ENCODE measurements around the gene DYNLT3. TPM values are rescaled to one million over a fixed set of nuclear protein-coding genes. Genes with fewer than 3 reads are reported as not detected.

The DYNLT3 gene
- total RNA-seq, 1 donor from 2014 or later = 13.7 TPM

- Mint-ChIP-seq H3K9me3 (peaks cover 1% of the 10 kb centered on the region), H3K36me3 (peaks cover 4% of the 10 kb centered on the region), H3K27me3 (no peaks in the 10 kb centered on the region), H3K4me3 (no peak overlapping the region), H3K4me1 (ENCODE audit: unreplicated experiment) (no peaks in the 10 kb centered on the region), H3K27ac (no peak overlapping the region)
- no peak for DNase-seq (ENCODE audit: extremely low spot score, unreplicated experiment)
- no peak for TF ChIP-seq CTCF (conservative IDR thresholded peaks at IDR 0.05)
Observed at GRCh38 chrX:37844622-37845021, 2.7 kb downstream of the DYNLT3 start.

DNA sequence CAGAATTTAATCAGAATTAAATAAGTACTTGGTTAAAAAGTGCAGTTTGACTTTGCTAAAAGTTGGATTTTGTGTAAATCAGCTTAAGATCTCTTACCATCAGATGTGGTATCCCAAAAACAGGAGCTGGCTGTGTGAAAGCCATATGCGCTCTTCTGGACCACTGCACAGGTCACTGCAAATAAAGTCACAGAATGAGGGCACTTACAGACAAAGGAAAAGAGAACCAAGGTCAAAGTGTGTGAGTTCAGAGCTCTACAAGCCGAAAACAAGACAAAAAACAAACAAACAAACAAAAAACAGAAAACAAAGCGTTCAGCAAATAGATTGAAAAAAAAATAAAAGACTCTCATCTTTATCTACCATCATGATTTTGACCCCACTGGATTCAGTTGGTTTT is 6.4 kb downstream of the DYNLT3 start:
- DNase-seq (ENCODE audit: extremely low spot score, unreplicated experiment) = no peak
- no peaks in the 10 kb centered on the region for H3K4me1 Mint-ChIP-seq (ENCODE audit: unreplicated experiment)
- no peak overlapping the region for H3K4me3 Mint-ChIP-seq
- H3K27ac Mint-ChIP-seq = no peak overlapping the region
- no peaks in the 10 kb centered on the region for H3K27me3 Mint-ChIP-seq
- peaks cover 4% of the 10 kb centered on the region for H3K36me3 Mint-ChIP-seq
- no peak for TF ChIP-seq CTCF (conservative IDR thresholded peaks at IDR 0.05)
- no peaks in the 10 kb centered on the region for H3K9me3 Mint-ChIP-seq

- Mint-ChIP-seq H3K27me3 (no peaks in the 10 kb centered on the region), H3K4me3 (no peak overlapping the region), H3K36me3 (no peaks in the 10 kb centered on the region), H3K4me1 (ENCODE audit: unreplicated experiment) (no peaks in the 10 kb centered on the region), H3K9me3 (no peaks in the 10 kb centered on the region), H3K27ac (no peak overlapping the region)
- TF ChIP-seq CTCF (conservative IDR thresholded peaks at IDR 0.05) = no peak
- no peak for DNase-seq (ENCODE audit: extremely low spot score, unreplicated experiment)
Observed at GRCh38 chrX:37834937-37835336, 12.4 kb downstream of the DYNLT3 start.

DNA sequence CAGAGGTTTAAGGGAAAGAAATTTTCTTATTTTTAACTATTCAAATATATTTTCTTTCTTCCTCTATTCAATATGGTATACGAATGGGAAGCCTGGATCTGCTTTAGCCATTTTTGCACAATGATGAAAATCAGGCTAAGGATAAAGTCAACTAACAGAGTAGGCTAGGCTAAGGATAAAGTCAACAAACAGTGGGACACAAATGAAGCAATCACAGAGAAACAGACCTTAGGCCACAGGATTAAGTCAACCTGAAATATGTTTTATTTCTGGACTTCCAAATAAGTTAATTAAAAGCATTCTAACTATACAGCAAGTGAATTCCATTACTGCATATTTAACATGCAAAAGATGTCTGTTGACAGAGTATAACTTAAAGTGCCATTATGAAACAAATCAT is 17.0 kb downstream of the DYNLT3 start:
- H3K27me3 Mint-ChIP-seq = no peaks in the 10 kb centered on the region
- no peak for TF ChIP-seq CTCF (conservative IDR thresholded peaks at IDR 0.05)
- no peak overlapping the region for H3K27ac Mint-ChIP-seq
- H3K36me3 Mint-ChIP-seq = no peaks in the 10 kb centered on the region
- H3K9me3 Mint-ChIP-seq = no peaks in the 10 kb centered on the region
- no peak overlapping the region for H3K4me3 Mint-ChIP-seq
- H3K4me1 Mint-ChIP-seq (ENCODE audit: unreplicated experiment) = no peaks in the 10 kb centered on the region
- DNase-seq (ENCODE audit: extremely low spot score, unreplicated experiment) = no peak

DNA sequence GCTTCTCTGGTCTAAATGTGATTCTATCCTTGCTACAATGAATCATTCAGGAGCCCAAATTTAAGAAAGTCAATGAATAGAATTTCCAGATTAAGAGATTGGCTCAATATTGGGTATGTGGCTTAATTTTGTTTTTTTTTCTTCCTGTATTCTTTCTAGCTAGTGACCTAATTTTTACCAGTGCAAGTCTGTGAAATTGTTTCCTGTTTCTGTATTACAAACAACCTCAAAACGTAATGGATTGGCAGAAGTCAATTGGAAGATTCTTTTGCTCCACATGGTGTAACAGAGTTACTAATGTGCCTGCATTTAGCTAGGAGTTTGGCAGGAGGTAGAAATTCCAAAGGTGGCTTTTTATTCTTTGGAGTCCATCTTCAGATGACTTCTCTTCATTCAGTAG is 17.6 kb downstream of the DYNLT3 start:
- H3K27me3 Mint-ChIP-seq = no peaks in the 10 kb centered on the region
- H3K4me3 Mint-ChIP-seq = no peak overlapping the region
- no peaks in the 10 kb centered on the region for H3K4me1 Mint-ChIP-seq (ENCODE audit: unreplicated experiment)
- H3K27ac Mint-ChIP-seq = no peak overlapping the region
- H3K9me3 Mint-ChIP-seq = no peaks in the 10 kb centered on the region
- no peak for TF ChIP-seq CTCF (conservative IDR thresholded peaks at IDR 0.05)
- no peaks in the 10 kb centered on the region for H3K36me3 Mint-ChIP-seq
- no peak for DNase-seq (ENCODE audit: extremely low spot score, unreplicated experiment)

DNA sequence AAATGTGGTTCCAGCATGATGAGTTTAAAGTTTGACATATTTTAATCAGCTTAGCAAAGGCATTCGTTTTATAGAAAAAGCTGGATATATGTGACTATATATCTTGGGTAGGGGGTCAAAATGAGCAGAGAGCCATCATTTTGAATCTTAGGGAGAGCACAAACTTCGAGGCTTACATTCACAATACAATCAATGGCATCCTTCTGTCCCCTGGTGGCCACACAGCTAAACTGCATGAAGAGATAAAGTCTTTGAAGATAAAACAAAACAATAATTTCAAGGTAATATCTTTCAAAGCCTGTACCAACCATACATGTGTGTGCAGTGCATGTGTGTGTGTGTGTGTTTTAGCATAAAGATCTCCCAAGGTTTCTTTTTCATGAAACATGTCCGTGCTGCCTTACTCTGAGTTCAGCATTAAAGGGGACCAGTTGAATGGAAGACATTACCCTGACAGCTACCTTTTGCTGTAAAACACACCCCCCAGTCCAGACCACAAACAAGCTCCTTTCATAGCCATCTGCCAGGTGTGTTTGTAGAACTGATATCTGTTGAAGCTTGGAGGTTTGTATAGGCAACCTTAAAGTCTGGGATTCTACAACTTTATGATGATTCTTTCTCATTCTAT is 22.0 kb downstream of the DYNLT3 start:
- Mint-ChIP-seq H3K27me3 (peaks cover 4% of the 10 kb centered on the region), H3K4me3 (no peak overlapping the region), H3K9me3 (no peaks in the 10 kb centered on the region), H3K4me1 (ENCODE audit: unreplicated experiment) (no peaks in the 10 kb centered on the region), H3K36me3 (no peaks in the 10 kb centered on the region), H3K27ac (no peak overlapping the region)
- no peak for DNase-seq (ENCODE audit: extremely low spot score, unreplicated experiment)
- TF ChIP-seq CTCF (conservative IDR thresholded peaks at IDR 0.05) = peak; percentile 84

Data from type B pancreatic cell (in vitro differentiated cells).